ENCODE measurements around the gene SNRNP200.

The SNRNP200 gene

DNA sequence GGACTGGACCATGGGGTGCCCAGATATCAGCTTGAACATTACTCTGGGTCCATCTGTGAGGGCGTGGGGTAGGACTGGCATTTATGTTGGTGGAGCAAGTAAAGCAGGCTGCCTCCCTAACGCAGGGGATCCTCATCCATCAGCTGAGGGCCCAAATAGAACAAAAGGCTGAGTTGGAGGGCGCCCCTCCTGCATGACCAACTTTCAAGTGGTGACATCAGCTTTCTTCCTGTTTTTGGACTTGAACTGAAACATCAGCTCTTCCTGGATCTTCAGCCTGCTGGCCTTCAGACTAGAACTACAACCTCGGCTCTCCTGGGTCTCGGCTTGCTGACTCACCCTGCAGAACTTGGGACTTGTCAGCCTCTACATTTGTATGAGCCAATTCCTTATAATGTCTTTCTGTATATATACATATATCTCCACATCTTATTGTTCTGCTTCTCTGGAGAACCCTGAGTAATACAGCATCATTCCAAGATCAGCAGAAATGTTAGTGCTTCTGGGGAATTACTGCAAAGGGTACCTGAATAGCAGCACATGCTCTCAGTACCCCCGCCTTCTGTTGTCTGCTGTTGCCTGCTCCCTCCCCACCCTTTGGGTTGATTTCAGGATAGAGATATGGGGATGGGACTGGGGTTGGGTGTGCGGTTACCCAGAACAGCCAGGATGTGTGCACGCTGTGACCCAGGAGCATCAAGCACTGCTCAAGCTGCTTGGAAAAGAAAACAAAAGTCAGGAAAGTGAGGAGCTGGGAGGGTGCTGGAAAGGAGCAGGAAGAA lies 59.5 kb downstream of the SNRNP200 start:
- no peaks in the 10 kb centered on the region for H4K20me1 ChIP-seq (ENCODE audit: insufficient read depth, low read length)
- no peaks in the 10 kb centered on the region for H3K9me3 ChIP-seq (ENCODE audit: insufficient read depth, low read length)
- no peak overlapping the region for H3K4me3 ChIP-seq (ENCODE audit: low read length)
- no peaks in the 10 kb centered on the region for H3K27me3 ChIP-seq (ENCODE audit: low read depth, low read length)
- no peak overlapping the region for H3K27ac ChIP-seq (ENCODE audit: low read length)
- no peak for TF ChIP-seq EZH2phosphoT487 (IDR thresholded peaks at IDR 0.05; ENCODE audit: low read depth)
- TF ChIP-seq, protein P1, sequence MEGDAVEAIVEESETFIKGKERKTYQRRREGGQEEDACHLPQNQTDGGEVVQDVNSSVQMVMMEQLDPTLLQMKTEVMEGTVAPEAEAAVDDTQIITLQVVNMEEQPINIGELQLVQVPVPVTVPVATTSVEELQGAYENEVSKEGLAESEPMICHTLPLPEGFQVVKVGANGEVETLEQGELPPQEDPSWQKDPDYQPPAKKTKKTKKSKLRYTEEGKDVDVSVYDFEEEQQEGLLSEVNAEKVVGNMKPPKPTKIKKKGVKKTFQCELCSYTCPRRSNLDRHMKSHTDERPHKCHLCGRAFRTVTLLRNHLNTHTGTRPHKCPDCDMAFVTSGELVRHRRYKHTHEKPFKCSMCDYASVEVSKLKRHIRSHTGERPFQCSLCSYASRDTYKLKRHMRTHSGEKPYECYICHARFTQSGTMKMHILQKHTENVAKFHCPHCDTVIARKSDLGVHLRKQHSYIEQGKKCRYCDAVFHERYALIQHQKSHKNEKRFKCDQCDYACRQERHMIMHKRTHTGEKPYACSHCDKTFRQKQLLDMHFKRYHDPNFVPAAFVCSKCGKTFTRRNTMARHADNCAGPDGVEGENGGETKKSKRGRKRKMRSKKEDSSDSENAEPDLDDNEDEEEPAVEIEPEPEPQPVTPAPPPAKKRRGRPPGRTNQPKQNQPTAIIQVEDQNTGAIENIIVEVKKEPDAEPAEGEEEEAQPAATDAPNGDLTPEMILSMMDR (IDR thresholded peaks at IDR 0.05; ENCODE audit: low read depth, low read length): no peak
- no peak overlapping the region for H3K4me2 ChIP-seq (ENCODE audit: low read length)
- H3K79me2 ChIP-seq (ENCODE audit: low read length): no peaks in the 10 kb centered on the region
- H3K4me1 ChIP-seq (ENCODE audit: low read length): peaks cover 15% of the 10 kb centered on the region
- no peak overlapping the region for H3K9ac ChIP-seq (ENCODE audit: low read length)
- no peak overlapping the region for H2AFZ ChIP-seq (ENCODE audit: low read depth, low read length)
- no peaks in the 10 kb centered on the region for H3K36me3 ChIP-seq (replicated peaks; ENCODE audit: low read depth, low read length)

DNA sequence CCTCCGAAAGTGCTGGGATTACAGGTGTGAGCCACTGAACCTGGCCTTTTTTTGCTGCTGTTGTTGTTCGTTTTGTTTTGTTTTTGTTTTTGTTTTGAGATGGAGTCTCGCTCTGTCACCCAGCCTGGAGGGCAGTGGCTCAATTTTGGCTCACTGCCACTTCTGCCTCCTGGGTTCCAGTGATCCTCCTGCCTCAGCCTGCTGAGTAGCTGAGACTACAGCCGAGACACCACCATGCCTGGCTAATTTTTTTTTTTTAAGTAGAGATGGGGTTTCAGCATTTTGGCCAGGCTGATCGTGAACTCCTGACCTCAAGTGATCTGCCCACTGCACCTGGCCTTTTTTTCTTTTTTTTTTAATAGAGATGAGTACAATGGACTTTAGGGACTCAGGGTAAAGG lies 61.5 kb downstream of the SNRNP200 start:
- Histone ChIP-seq H3K4me3 (ENCODE audit: low read length) (no peak overlapping the region), H3K27me3 (ENCODE audit: low read depth, low read length) (no peaks in the 10 kb centered on the region), H3K27ac (ENCODE audit: low read length) (no peak overlapping the region), H3K9ac (ENCODE audit: low read length) (no peak overlapping the region), H3K36me3 (replicated peaks; ENCODE audit: low read depth, low read length) (no peaks in the 10 kb centered on the region), H3K4me2 (ENCODE audit: low read length) (no peak overlapping the region), H2AFZ (ENCODE audit: low read depth, low read length) (no peak overlapping the region), H3K79me2 (ENCODE audit: low read length) (no peaks in the 10 kb centered on the region), H3K4me1 (ENCODE audit: low read length) (peaks cover 15% of the 10 kb centered on the region), H4K20me1 (ENCODE audit: insufficient read depth, low read length) (no peaks in the 10 kb centered on the region), H3K9me3 (ENCODE audit: insufficient read depth, low read length) (no peaks in the 10 kb centered on the region)
- TF ChIP-seq, protein P1 (IDR thresholded peaks at IDR 0.05; ENCODE audit: low read depth, low read length): no peak
- TF ChIP-seq EZH2phosphoT487 (IDR thresholded peaks at IDR 0.05; ENCODE audit: low read depth): no peak

DNA sequence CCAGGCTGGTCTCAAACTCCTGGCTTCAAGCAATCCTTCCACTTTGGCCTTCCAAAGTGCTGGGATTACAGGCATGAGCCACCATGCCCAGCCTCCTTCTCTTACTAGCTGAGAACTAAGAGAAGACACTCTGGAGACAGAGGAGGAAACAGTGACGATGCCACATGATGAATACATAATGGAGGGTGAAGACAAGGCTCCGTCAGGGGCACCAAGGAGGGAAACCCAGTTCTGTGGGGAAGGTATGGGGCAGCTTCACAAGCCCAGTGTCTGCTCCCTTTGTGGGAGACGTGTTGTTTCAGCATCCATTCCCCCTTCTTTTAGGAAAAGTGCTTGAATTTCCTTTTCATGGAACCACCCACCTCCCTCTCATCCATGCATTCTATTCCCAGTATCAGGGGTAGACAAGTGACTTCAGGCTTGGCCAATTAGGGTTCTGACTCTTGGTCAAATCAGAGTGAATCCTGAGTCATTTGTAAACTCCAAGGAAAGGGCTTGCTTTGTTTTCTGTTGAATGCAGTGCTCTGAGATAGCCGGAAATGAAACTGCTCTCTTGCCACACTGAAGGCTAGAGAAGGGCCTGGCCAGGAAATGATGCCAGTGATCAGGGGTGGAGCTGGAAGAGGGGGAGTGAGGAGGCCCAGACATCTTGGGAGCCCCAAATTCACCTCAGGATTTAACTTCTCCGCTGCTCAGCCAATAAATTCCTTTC lies 63.3 kb downstream of the SNRNP200 start:
- Histone ChIP-seq H3K27me3 (ENCODE audit: low read depth, low read length) (no peaks in the 10 kb centered on the region), H3K9ac (ENCODE audit: low read length) (peak overlapping the region; percentile 22; the same call in 1 of the 2 replicates), H3K79me2 (ENCODE audit: low read length) (no peaks in the 10 kb centered on the region), H4K20me1 (ENCODE audit: insufficient read depth, low read length) (no peaks in the 10 kb centered on the region), H3K36me3 (replicated peaks; ENCODE audit: low read depth, low read length) (no peaks in the 10 kb centered on the region), H3K27ac (ENCODE audit: low read length) (peak overlapping the region; percentile 18; the same call in 1 of the 2 replicates), H3K4me2 (ENCODE audit: low read length) (peak overlapping the region; percentile 66), H3K9me3 (ENCODE audit: insufficient read depth, low read length) (no peaks in the 10 kb centered on the region), H2AFZ (ENCODE audit: low read depth, low read length) (0 out of 2 replicates have a peak overlapping the region, but pooled peaks have one; percentile 75), H3K4me1 (ENCODE audit: low read length) (peaks cover 15% of the 10 kb centered on the region), H3K4me3 (ENCODE audit: low read length) (0 out of 2 replicates have a peak overlapping the region, but pooled peaks have one; percentile 11)
- TF ChIP-seq, protein P1 (IDR thresholded peaks at IDR 0.05; ENCODE audit: low read depth, low read length): no peak
- no peak for TF ChIP-seq EZH2phosphoT487 (IDR thresholded peaks at IDR 0.05; ENCODE audit: low read depth)

DNA sequence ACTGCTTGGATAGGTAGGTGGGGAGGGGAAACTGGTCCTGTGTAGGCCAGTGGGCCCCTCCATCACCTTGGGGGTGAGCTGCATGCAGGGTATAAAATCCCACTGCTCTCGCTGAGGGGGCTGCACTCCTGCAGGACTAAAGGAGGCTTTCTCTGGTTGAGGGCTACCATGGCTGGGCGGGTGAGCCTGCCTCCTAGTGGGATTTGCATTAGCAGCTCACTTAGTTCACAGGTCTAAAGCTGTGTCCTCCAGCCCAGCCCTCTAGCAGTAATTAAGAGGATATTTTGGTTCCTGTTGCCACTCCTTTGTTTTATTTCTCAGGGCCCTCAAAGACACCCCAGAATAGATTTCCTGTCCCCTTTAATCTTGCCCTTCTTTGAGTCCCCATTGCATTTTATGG lies 64.1 kb downstream of the SNRNP200 start:
- H3K4me3 ChIP-seq (ENCODE audit: low read length): no peak overlapping the region
- H3K9me3 ChIP-seq (ENCODE audit: insufficient read depth, low read length): no peaks in the 10 kb centered on the region
- H3K27me3 ChIP-seq (ENCODE audit: low read depth, low read length): no peaks in the 10 kb centered on the region
- H3K27ac ChIP-seq (ENCODE audit: low read length): no peak overlapping the region
- TF ChIP-seq EZH2phosphoT487 (IDR thresholded peaks at IDR 0.05; ENCODE audit: low read depth): no peak
- TF ChIP-seq, protein P1 (IDR thresholded peaks at IDR 0.05; ENCODE audit: low read depth, low read length): no peak
- no peaks in the 10 kb centered on the region for H3K36me3 ChIP-seq (replicated peaks; ENCODE audit: low read depth, low read length)
- no peak overlapping the region for H3K4me2 ChIP-seq (ENCODE audit: low read length)
- no peaks in the 10 kb centered on the region for H4K20me1 ChIP-seq (ENCODE audit: insufficient read depth, low read length)
- H3K4me1 ChIP-seq (ENCODE audit: low read length): peaks cover 15% of the 10 kb centered on the region
- H2AFZ ChIP-seq (ENCODE audit: low read depth, low read length): no peak overlapping the region
- no peak overlapping the region for H3K9ac ChIP-seq (ENCODE audit: low read length)
- H3K79me2 ChIP-seq (ENCODE audit: low read length): no peaks in the 10 kb centered on the region

Data from OCI-LY3 (cell line).